GM18867 (cell line): ENCODE measurements around the gene PPP4R1.

Experiments used
- ATAC-seq: cut with Tn5 transposase; IDR thresholded peaks from one replicate; pipeline ENCODE4 v1.9.1; 2021; ENCODE audit warnings: mild to moderate bottlenecking, moderate library complexity; ENCODE audit not compliant: unreplicated experiment

The PPP4R1 gene

GRCh38 chr18:9513971-9514512, 100.3 kb downstream of the PPP4R1 start:
- no peak for ATAC-seq

GRCh38 chr18:9508446-9509025, 105.8 kb downstream of the PPP4R1 start:
- no peak for ATAC-seq

- ATAC-seq = no peak
These were observed 106.7 kb downstream of the PPP4R1 start for GRCh38 chr18:9507565-9508088.

- no peak for ATAC-seq
These were observed 108.1 kb downstream of the PPP4R1 start for GRCh38 chr18:9506046-9506792.
